ENCODE data around the gene CYP26B1. TPM values are rescaled to one million over a fixed set of nuclear protein-coding genes. Genes with fewer than 3 reads are reported as not detected.

Gene CYP26B1
- total and polyA plus RNA-seq, 4 donors = 3.6 to 9.8 (median 4.7) TPM

- H3K9me3 ChIP-seq (ENCODE audit: control insufficient read depth, insufficient read depth, low read length) = no peaks in the 10 kb centered on the region
- 94% methylated on average over 27 of the region's 29 CpGs for WGBS (ENCODE audit: insufficient coverage)
- peaks cover 10% of the 10 kb centered on the region for H3K36me3 ChIP-seq (ENCODE audit: control insufficient read depth, insufficient read depth, low read length)
- peaks cover 10% of the 10 kb centered on the region for H3K27me3 ChIP-seq (ENCODE audit: control insufficient read depth, insufficient read depth, low read length)
- no peak for DNase-seq (ENCODE audit: low read depth in 4 of 6, low spot score in 6 of 6)
- H3K4me1 ChIP-seq (ENCODE audit: control insufficient read depth, insufficient read depth, low read length) = peaks cover 37% of the 10 kb centered on the region
- no peak overlapping the region for H3K27ac ChIP-seq (ENCODE audit: low read depth, low read length)
- no peak overlapping the region for H3K4me3 ChIP-seq (ENCODE audit: low read depth, low read length)
Measured at GRCh38 chr2:72132981-72133720, 14.5 kb downstream of the CYP26B1 start.

- Histone ChIP-seq H3K27ac (ENCODE audit: low read depth, low read length) (no peak overlapping the region), H3K4me1 (ENCODE audit: control insufficient read depth, insufficient read depth, low read length) (peaks cover 28% of the 10 kb centered on the region), H3K36me3 (ENCODE audit: control insufficient read depth, insufficient read depth, low read length) (peaks cover 10% of the 10 kb centered on the region), H3K9me3 (ENCODE audit: control insufficient read depth, insufficient read depth, low read length) (no peaks in the 10 kb centered on the region), H3K27me3 (ENCODE audit: control insufficient read depth, insufficient read depth, low read length) (peaks cover 10% of the 10 kb centered on the region), H3K4me3 (ENCODE audit: low read depth, low read length) (no peak overlapping the region)
- DNase-seq (ENCODE audit: low read depth in 4 of 6, low spot score in 6 of 6) = no peak
- WGBS (ENCODE audit: insufficient coverage) = 93% methylated on average over 33 of the region's 37 CpGs
Measured at GRCh38 chr2:72131916-72132841, 15.5 kb downstream of the CYP26B1 start.

GRCh38 chr2:72131371-72131891, 16.2 kb downstream of the CYP26B1 start:
- peaks cover 21% of the 10 kb centered on the region for H3K4me1 ChIP-seq (ENCODE audit: control insufficient read depth, insufficient read depth, low read length)
- no peak overlapping the region for H3K27ac ChIP-seq (ENCODE audit: low read depth, low read length)
- WGBS (ENCODE audit: insufficient coverage) = 94% methylated on average over 11 of the region's 16 CpGs
- no peaks in the 10 kb centered on the region for H3K9me3 ChIP-seq (ENCODE audit: control insufficient read depth, insufficient read depth, low read length)
- no peak for DNase-seq (ENCODE audit: low read depth in 4 of 6, low spot score in 6 of 6)
- peaks cover 10% of the 10 kb centered on the region for H3K36me3 ChIP-seq (ENCODE audit: control insufficient read depth, insufficient read depth, low read length)
- peaks cover 10% of the 10 kb centered on the region for H3K27me3 ChIP-seq (ENCODE audit: control insufficient read depth, insufficient read depth, low read length)
- no peak overlapping the region for H3K4me3 ChIP-seq (ENCODE audit: low read depth, low read length)

- peak in 1 of 6 donors; percentile 36 for DNase-seq (ENCODE audit: low read depth in 4 of 6, low spot score in 6 of 6)
- Histone ChIP-seq H3K4me1 (ENCODE audit: control insufficient read depth, insufficient read depth, low read length) (peaks cover 15% of the 10 kb centered on the region), H3K27ac (ENCODE audit: low read depth, low read length) (no peak overlapping the region), H3K4me3 (ENCODE audit: low read depth, low read length) (no peak overlapping the region), H3K27me3 (ENCODE audit: control insufficient read depth, insufficient read depth, low read length) (peaks cover 10% of the 10 kb centered on the region), H3K36me3 (ENCODE audit: control insufficient read depth, insufficient read depth, low read length) (peaks cover 10% of the 10 kb centered on the region), H3K9me3 (ENCODE audit: control insufficient read depth, insufficient read depth, low read length) (no peaks in the 10 kb centered on the region)
- 60% methylated on average over 17 of the region's 26 CpGs for WGBS (ENCODE audit: insufficient coverage)
Measured at GRCh38 chr2:72130659-72131360, 16.9 kb downstream of the CYP26B1 start.

DNA sequence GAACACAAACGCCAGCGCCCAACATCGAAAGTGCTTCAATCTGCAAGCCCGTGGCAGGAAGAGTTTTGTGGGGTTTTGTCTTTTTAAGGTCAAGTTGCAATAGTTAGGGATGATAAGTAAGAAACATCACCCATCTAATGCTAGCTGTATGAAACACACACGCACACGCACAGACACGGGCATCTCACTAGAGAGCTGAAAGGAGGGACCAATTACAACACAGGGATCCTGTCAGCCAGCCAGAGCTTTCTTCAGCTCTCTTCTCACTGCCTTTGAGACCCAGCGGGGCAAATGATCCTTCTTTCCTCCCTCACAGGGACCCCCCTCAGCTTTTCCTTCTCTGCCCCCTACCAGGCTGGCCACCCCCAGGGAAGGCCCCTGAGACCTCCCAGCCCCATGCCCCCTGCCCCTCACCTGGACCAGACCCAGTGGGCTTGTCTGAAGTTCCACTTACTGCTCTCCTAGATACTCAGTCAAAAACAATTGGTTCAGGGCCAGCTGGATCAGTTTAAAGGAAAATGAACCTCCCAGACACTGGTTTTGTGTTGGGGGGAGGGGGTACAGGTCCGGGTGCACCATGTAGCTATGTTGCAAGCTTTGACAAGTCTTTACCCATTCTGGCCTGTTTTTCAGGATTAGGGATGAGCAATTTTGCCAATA, 17.9 kb downstream of the CYP26B1 start:
- peaks cover 10% of the 10 kb centered on the region for H3K27me3 ChIP-seq (ENCODE audit: control insufficient read depth, insufficient read depth, low read length)
- no peak overlapping the region for H3K4me3 ChIP-seq (ENCODE audit: low read depth, low read length)
- H3K36me3 ChIP-seq (ENCODE audit: control insufficient read depth, insufficient read depth, low read length) = peaks cover 10% of the 10 kb centered on the region
- H3K27ac ChIP-seq (ENCODE audit: low read depth, low read length) = no peak overlapping the region
- 44% methylated on average over 5 of the region's 9 CpGs for WGBS (ENCODE audit: insufficient coverage)
- DNase-seq (ENCODE audit: low read depth in 4 of 6, low spot score in 6 of 6) = peak in 2 of 6 donors; percentile 34 to 68
- no peaks in the 10 kb centered on the region for H3K9me3 ChIP-seq (ENCODE audit: control insufficient read depth, insufficient read depth, low read length)
- H3K4me1 ChIP-seq (ENCODE audit: control insufficient read depth, insufficient read depth, low read length) = peaks cover 14% of the 10 kb centered on the region

DNA sequence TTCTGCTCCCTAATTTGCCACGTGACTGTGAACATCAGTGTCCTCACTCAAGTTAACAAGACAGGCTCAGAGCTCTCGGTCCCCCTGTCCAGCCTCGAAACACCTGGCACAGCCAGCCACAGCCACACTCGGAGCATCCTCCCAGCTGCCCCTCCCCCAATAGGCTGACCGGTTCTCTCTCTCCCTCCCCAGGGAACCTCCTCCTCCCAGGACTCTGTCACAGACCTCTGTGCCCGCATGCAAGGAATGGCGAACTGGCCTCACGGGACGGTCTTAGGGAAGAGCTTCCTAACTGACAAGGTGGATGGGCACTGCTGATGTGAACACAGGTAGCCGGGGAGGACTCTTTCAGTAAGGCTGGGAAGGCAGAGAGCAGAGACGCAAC, 18.8 kb downstream of the CYP26B1 start:
- no peak overlapping the region for H3K4me3 ChIP-seq (ENCODE audit: low read depth, low read length)
- no peak for DNase-seq (ENCODE audit: low read depth in 4 of 6, low spot score in 6 of 6)

DNA sequence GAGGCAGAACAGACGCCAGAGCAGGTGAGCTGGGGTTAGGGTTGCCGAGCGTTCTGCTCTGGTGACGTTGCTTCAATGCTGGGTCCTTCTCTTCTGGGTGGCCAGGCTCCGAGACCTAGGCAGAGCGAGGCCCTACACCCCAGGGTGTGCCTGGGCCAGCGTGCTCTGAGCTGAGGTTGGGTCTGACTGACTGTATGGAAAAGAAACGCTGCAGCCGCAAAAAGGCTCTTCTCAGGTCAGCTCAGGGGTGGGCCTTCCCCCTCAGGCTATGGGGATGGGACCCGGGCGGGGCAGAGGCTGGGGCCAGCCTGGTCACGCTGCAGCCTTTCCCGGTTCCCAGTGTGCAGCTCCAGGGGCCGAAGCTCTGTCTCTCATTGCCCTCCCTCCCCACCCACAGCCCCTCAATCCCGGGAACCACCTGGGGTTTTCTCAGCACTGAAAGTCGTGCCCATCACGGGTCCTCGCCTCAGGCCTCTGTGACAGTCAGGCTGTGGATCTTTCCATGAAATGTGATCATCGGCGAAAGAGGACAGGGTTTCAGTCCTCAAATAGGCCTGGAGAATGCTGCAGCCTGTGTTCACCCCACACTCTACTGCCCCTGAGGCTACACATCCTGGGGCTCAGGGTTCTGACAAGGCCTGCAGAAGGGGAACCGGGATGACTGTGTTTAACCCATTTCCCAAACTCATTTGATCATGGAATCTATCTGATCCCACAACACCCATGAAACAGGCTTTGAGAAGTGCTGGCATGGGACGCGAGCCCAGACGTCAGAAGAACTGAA, 19.4 kb downstream of the CYP26B1 start:
- DNase-seq (ENCODE audit: low read depth in 4 of 6, low spot score in 6 of 6) = no peak
- H3K9me3 ChIP-seq (ENCODE audit: control insufficient read depth, insufficient read depth, low read length) = no peaks in the 10 kb centered on the region
- H3K4me1 ChIP-seq (ENCODE audit: control insufficient read depth, insufficient read depth, low read length) = peaks cover 14% of the 10 kb centered on the region
- peaks cover 7% of the 10 kb centered on the region for H3K36me3 ChIP-seq (ENCODE audit: control insufficient read depth, insufficient read depth, low read length)
- 87% methylated on average over 22 of the region's 24 CpGs for WGBS (ENCODE audit: insufficient coverage)
- peaks cover 10% of the 10 kb centered on the region for H3K27me3 ChIP-seq (ENCODE audit: control insufficient read depth, insufficient read depth, low read length)
- no peak overlapping the region for H3K27ac ChIP-seq (ENCODE audit: low read depth, low read length)
- no peak overlapping the region for H3K4me3 ChIP-seq (ENCODE audit: low read depth, low read length)

More for the DNA sequence above, 18.8 kb downstream of the CYP26B1 start:
- Histone ChIP-seq H3K27ac (ENCODE audit: low read depth, low read length) (no peak overlapping the region), H3K9me3 (ENCODE audit: control insufficient read depth, insufficient read depth, low read length) (no peaks in the 10 kb centered on the region), H3K36me3 (ENCODE audit: control insufficient read depth, insufficient read depth, low read length) (peaks cover 7% of the 10 kb centered on the region), H3K27me3 (ENCODE audit: control insufficient read depth, insufficient read depth, low read length) (peaks cover 10% of the 10 kb centered on the region), H3K4me1 (ENCODE audit: control insufficient read depth, insufficient read depth, low read length) (peaks cover 14% of the 10 kb centered on the region)
- WGBS (ENCODE audit: insufficient coverage) = 75% methylated on average over 8 of the region's 11 CpGs

- Histone ChIP-seq H3K4me1 (ENCODE audit: control insufficient read depth, insufficient read depth, low read length) (peaks cover 14% of the 10 kb centered on the region), H3K4me3 (ENCODE audit: low read depth, low read length) (no peak overlapping the region), H3K36me3 (ENCODE audit: control insufficient read depth, insufficient read depth, low read length) (peaks cover 7% of the 10 kb centered on the region), H3K27ac (ENCODE audit: low read depth, low read length) (no peak overlapping the region), H3K9me3 (ENCODE audit: control insufficient read depth, insufficient read depth, low read length) (no peaks in the 10 kb centered on the region), H3K27me3 (ENCODE audit: control insufficient read depth, insufficient read depth, low read length) (peaks cover 8% of the 10 kb centered on the region)
- no peak for DNase-seq (ENCODE audit: low read depth in 4 of 6, low spot score in 6 of 6)
- WGBS (ENCODE audit: insufficient coverage) = 74% methylated on average over 20 of the region's 21 CpGs
Measured at GRCh38 chr2:72127401-72128058, 20.1 kb downstream of the CYP26B1 start.

Data from spinal cord (tissue), 10 donors.